Islet precursor cell (in vitro differentiated cells): ENCODE measurements around the gene WIPI1.
"Not testable (repeated sequence)": the region's sequence is repeated elsewhere in the genome, so short reads cannot be mapped to it uniquely, and the experiment has no call there.

Experiments used
- DNase-seq: peaks from one replicate; pipeline ENCODE4 v3.0.0-alpha.2; 2018

The WIPI1 gene

DNA sequence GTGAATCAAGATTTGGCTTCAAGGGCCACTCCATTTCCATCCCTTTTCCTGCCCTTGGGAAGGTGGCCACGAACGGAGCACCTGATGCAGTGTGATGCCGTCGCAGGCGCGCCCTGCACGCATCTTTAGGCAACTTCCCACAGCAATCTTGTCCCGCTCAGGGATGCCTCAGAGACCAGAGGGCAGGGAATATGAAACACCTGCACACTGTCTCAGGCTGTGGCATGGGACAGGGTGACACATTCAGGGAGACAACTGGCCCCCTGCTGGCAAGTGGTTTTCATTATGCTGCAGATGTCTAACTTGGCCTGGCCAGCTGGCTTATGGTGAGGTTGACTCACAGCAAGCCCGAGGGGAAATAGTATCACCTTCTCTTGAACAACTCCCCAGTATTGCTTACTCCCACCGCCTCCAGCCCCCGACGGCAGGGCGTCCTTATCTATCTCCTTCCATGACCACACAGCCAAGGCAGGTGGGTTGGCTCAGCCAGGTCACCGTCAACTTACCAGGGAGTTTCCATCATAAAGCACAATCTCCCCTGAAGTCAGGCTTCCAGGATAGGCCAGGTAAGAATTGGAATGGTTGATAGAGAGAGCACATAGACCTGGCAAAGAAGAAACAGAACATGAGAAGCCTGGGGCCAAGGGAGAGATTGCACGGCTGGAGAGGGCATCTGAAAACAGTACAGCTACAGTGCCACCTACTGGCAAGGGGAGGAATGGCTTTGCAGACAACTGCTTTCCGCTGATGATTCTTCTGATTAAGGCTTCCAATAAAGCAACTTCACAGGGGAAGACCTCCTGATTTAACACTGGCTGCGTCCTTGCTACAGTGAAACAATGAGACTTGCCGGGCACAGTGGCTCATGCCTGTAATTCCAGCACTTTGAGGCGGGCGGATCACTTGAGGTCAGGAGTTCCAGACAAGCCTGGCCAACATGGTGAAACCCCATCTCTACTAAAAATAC, 21.1 kb downstream of the WIPI1 start:
- peak; percentile 91 for DNase-seq

DNA sequence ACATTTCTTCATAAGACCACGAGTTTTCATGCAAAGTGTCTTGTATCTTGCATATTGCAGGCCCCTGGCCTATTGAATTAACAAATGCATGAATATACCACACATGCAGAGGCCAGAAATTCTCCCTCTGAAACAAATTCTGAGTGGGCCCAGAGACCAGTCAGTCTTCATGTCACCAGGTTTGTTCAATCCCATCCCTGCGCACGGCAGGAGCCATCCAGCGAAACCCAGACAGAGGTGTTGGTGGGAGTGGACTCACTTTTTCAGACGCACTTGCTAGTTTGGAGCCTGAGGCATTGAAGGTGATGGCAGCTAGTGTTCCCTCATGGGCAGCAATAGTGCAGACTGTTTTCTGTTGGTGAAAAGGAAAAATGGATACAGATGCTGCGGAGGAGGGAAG, 21.9 kb downstream of the WIPI1 start:
- peak; percentile 38 for DNase-seq

DNA sequence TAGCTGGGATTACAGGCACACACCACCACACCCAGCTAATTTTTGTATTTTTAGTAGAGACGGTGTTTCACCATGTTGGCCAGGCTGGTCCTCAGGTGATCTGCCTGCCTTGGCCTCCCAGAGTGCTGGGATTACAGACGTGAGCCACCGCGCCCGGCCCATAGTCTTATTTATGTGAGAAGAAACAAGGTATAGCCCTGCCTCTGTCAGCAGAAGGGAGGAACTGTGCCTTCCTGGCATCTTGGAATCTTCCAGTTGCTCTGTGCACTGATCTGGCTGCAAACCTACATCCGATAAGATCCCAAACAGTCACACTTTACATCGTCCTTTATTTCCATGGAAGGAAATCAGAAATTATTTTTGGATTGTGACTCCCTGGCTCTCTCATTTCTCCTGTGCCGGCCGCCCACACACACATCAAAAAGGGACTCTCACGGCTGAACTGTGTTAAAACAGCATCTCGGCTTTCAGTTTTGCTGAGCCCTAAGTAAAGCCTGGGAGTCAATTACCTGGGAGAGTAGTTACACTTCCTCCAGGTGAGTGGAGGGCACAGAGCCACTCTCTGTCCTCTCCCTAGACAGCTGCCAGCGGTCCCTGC, 23.3 kb downstream of the WIPI1 start:
- peak; percentile 8 for DNase-seq

DNA sequence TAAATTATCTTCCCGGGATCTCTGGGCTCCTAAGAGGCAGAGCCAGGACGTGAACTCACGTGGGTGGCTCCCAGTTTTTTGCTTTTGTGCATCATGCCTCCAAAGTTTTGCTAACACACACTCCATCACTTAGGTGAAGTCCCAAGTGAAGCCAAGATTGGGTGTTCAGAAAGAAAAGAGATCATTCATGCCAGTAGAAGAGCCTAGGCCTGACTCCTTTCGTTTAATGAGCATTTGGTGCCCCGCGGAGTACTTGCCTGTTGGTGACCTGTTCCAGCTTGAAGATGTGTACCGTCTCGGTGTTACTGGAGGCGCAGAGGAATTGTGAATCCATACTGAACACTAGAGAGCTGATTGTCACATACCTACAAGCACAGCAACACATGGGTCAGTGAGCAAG, 24.1 kb downstream of the WIPI1 start:
- peak; percentile 12 for DNase-seq

DNA sequence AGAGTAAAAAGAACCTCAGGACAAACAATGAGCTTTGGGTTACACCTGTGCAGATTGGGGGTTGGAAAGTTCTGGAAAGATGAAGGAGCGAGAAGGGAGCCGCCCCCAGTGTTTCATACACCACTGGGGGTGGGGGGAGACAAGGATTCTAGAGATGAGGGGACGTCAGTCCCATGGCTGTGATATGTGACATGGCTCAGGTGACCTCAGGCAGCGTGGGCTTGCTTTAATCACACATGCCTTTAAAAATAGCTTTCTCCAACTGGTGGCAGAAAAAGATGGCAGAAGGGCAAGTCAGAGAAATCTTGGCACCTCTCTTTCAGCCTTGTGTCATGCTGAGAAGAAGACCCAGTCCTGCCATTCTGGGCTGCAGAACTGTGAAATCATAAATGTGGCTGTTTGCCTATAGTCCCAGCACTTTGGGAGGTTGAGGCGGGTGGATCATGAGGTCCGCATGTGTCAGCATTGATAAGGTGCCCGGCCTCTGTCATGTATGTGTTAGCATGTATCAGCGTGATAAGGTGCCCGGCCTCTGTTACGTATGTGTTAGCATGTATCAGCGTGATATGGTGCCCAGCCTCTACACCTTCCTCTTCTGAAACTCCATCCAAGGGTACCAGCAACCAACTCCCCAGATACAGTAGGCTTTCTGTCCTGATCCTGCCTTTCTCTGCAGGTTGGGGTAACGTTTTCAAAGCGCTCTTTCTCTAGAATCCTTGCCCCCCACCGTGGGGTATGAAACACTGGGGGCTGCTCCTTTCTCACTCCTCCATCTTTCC, 25.0 kb downstream of the WIPI1 start:
- peak; percentile 21 for DNase-seq

DNA sequence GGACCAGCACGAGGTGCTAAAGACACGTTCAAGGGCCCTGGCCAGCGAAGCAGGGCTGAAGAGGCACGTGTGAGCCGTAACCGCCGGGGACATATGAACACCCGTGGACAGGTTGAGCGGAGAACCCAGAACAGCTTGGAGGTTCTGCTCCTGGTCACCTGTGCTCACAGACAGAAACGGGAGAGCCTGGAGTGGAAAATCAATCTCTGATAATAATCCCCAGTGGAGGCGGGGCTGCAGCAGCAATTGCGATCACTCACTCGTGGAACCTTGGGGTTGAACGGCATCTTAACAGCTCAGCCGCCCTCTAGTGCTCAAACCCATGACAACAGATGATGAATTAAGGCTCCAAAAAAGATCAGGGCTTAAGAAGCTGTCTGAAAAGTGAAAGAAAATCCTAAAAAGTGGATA, 25.6 kb downstream of the WIPI1 start:
- no peak for DNase-seq

DNA sequence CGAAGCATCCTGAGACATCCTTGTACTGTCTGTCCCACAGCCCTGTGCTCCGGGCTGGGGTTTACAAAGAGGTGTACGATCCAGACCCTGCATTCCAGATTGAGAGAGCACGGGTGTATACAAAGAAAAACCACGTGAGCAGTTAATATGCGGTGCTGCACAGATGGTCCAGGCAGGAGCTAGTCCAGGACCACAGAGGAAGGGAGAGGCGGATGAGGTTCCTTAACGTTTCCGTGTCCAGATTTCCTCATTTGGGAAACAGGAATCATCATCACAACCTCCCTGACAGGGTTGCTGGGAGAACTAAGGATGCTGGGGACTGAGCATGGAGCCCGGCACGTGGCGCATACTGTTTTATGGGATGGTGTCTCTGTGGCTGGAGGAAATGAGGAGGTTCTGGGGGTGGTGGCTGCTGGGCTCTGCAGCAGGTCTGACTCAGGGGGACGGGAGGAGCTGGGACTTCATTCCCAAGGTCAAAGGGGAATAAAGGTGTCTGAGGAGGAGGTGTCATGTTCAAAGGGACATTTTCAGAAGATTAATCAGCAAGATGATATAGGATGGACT, 26.2 kb downstream of the WIPI1 start:
- DNase-seq = no peak

DNA sequence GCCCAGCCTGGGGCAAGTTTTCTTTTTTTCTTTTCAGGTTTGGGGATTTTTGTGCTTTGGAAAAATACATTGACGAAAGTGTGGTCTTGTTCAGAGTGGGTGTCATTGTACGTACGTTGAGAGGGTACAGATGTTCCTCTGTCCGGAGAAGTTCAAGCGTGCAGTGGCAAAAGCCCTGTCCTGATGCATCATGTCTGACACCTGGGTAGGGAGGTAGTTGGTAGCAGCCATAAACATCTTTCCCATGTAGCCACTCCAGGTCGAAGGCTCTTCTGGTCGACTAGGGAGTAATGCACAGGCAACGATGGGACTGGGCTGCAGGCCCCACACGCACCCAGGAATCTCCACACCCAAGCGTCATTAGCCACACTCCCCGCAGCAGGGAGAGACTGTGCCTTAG, 27.4 kb downstream of the WIPI1 start:
- DNase-seq = no peak

DNA sequence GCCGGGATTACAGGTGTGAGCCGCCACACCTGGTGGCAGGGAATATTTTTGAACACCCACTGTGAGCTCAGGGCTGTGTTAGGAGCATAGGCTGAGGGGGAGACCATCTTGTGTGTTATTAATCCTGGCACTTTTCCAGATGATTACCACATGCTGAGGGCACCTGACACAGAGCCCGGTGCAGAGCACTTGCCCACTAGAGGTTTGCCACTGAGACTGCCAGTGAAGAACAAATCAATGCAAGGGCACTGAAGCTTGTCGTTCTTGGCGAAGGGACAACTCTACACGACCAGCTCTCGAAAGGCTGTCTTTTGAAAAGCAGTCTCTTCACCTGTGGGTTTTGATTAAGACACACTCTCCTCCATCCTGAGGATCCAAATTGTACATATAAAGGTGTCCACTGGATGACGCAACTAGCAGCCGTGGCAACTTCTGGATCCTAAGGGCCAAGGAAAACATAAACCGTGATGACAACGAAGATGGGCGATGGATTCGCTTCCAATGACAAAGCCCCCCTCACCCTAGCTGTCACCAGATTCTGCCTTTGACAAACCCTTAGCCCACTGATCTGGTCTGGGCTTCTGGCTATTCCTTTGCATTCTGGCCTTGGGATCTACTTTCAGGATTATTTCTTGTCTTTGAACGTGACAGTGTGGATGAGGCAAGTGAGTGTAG, 28.7 kb downstream of the WIPI1 start:
- no peak for DNase-seq

DNA sequence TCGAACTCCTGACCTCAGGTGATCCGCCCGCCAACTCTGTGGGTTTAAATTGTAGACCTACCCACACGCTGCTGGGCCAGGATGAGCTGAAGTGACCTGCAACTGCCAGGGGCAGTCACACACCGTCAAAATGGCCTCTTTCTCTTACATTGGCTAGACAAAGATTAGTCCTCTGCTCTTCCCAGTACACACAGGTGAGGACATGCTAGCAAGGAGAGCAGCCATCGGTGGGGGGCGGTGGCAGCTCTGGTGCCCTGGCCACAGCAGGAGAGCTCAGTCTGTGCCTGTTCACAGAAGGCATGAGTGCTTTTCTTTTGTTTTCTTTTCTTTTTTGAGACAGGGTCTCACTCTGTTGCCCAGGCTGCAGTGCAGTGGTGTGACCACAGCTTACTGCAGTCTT, 29.7 kb downstream of the WIPI1 start:
- no peak for DNase-seq

DNA sequence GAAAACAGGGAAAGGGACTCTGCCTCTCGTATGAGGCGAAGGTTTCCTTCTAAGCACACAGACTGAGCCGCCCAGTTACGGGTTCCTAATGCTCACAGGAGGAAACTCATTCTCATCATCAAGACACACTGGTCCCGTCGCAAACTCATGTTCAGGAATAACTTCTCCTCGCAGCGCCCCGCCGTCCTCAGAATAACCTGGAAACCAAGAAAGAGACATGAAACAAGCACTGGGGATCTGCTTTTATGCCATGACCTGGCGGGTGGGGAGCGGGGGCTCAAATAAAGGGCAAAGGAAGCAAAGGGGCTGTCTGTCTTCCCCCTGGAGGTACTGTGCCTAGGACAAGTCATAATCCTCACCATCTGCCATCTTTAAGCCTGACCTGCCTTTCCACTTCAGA, 31.3 kb downstream of the WIPI1 start:
- no peak for DNase-seq

DNA sequence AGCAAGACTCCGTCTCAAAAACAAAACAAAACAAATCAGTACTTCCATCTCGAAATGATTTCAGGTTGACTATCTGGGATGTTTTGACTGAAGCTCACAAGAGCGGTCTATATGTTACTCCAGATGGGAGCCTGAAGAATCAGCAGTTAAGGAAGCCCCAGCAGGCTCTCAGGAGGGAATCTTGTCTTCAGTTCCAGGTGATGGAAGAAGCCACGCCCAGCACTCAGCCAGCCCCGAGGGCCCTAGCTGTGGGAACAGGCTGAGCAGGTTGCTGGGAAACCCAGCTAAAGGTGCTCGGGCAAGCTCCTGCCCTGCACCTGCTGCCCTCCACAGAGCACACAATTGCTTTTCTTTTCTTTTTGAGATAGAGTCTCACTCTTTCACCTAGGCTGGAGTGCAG, 32.4 kb downstream of the WIPI1 start:
- peak; percentile 76 for DNase-seq

DNA sequence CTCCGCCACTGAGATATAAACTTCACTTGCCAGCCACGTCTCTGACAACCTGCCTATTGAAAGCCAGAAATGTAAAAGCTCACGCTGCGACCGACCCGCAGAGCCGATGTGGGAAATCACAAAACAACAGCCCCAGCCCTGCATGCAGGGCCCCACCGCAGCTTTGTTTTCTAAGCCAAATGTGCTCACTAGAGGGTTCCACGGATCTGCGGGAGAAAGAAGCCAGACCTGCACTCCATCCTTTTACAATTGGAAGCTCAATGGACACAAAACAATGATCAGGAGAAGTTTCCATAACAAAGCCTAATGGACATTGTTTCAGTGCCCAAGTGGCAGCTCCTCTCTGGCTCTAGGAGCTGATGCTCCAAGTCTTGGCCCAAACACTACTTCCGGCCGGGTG, 33.1 kb downstream of the WIPI1 start:
- DNase-seq = no peak

DNA sequence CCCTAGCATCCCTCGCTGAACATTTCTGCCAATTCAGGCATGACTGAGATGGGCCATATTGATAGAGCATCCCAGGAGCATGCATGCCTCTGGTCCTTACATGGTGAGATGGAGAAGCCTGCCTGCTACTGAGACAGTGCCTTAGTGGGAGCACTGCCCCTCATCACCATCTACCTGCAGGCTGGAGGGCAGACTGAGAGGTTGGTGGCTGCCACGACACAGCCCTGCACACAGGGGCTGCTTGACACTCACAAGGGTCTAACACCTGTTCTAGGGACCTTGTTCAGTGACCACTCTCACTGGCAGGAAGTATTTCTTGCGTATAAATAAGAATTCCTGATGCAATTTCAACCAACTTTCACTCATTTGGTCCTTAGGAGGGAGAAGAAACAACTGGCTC, 34.0 kb downstream of the WIPI1 start:
- no peak for DNase-seq

DNA sequence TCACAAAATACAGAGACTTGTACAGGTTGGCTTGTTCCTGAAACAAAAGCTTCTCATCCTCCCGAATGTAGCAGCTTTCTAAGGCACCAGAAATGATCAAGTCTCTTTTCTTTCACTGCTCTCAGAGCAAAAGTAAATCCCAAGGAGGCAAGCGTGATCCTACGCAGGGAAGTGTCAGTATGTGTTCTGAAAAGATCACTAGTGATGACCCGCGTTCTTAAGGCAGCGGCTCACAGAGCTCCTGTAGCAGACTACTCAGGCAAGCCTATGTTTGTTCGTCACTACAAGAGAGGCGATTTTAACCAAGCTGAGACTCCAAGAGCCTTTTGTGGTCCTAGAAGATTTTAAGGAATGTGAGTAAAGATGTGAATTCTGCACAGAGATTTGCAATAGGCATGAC, 34.5 kb downstream of the WIPI1 start:
- DNase-seq = no peak

DNA sequence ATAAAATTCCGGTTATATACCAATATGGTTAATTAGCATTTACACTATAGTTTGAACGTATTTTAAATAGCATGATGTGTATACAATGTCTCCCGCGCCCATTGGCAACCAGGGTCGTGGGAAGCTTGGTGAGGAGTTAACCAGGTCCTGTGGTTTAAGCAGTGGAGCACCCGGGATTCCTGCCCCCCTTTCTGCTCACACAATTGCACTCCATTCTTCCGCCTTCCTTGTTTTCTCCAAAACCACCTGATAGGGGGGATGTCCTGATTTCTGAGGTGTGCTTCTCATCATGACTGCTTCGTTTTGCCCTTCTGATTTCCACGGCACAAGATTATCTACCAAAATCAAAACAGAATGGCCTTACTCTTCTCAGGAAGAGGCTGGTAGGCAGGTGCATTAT, 35.8 kb downstream of the WIPI1 start:
- DNase-seq = no peak

DNA sequence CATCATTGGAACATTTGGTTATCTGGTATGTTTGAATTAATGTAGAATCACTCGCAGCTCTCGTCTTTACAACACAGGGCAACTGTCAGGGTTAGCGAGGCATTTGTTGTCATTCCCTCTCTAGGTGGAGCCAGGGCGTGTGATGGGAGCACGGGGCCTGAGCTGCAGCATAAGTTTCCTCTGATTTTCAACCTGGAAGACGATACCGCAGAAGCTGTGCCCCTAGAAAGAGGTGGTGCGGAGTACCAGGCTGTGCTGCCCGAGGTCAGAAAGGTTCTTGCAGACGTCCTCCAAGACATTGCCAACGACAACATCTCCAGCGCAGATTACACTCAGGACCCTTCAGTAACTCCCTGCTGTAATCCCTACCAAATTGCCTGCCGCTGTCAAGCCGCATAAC, 37.2 kb downstream of the WIPI1 start:
- no peak for DNase-seq

DNA sequence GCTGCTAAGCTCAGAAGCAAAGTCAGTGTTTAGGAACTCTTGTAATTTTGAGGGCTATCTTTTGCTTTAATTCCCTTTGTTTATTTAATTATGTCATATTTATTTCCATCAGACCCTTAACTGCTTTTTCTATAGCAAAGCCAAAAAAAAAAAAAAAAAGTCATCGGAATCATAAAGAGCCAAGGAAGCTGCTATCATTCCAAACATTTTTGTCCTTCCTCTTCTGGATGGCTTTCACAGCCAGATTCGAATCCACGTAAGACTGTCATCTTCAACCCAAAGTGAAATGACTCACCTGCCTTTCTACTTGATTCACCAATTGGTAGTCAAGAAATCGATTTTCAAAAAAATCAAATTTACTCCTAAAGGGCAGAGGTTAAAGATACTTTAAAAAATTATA, 38.4 kb downstream of the WIPI1 start:
- DNase-seq = no peak

DNA sequence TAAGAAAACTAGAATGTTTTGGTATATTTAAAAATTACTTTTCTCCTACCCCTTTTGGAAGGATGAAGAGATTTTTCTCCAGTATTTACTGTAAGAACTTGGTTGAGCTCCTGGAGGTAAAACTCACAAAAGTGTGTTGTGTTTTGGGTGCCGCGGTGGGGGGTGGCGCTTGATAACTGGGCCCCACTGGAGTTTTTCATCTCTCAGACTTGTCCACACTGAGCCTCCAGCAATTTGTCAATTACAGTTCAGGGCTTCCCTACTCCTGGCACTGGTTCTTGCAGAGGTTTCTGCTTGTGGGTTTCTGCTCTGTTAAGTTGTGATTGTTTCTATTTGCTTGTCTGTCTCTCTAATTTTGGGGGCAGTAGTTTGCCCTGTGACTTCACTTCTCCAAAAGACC, 40.0 kb downstream of the WIPI1 start:
- no peak for DNase-seq

DNA sequence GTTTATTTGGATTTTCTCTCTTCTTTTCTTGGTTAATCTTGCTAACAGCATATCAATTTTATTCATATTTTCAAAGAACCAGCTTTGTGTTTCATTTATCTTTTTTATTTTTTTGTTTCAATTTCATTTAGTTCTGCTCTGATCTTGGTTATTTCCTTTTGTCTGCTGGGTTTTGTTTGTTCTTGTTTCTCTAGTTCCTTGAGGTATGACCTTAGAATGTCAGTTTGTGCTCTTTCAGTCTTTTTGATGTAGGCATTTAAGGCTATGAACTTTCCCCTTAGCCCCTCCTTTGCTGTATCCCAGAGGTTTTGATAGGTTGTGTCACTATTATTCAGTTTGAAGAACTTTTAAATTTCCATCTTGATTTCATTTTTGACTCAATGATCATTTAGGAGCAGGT, 42.4 kb downstream of the WIPI1 start:
- not testable (repeated sequence) for DNase-seq

DNA sequence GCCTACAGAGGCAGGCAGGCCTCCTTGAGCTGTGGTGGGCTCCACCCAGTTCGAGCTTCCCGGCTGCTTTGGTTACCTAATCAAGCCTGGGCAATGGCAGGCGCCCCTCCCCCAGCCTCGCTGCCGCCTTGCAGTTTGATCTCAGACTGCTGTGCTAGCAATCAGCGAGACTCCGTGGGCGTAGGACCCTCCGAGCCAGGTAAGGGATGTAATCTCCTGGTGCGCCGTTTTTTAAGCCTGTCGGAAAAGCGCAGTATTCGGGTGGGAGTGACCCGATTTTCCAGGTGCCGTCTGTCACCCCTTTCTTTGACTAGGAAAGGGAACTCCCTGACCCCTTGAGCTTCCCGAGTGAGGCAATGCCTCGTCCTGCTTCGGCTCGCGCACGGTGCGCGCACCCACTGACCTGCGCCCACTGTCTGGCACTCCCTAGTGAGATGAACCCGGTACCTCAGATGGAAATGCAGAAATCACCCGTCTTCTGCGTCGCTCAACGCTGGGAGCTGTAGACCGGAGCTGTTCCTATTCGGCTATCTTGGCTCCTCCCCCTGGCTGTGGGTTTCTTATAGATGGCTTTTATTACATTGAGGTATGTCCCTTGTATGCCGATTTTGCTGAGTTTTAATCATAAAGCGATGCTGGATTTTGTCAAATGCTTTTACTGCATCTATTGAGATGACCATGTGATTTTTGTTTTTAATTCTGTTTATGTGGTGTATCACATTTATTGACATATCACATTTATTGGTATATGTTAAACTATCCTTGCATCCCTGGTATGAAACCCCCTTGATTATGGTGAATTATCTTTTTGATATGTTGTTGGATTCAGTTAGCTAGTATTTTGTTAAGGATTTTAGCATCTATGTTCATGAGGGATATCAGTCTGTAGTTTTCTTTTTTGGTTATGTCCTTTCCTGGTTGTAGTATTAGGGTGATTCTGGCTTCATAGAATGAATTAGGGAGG, 43.4 kb downstream of the WIPI1 start:
- DNase-seq = peak; percentile 58

DNA sequence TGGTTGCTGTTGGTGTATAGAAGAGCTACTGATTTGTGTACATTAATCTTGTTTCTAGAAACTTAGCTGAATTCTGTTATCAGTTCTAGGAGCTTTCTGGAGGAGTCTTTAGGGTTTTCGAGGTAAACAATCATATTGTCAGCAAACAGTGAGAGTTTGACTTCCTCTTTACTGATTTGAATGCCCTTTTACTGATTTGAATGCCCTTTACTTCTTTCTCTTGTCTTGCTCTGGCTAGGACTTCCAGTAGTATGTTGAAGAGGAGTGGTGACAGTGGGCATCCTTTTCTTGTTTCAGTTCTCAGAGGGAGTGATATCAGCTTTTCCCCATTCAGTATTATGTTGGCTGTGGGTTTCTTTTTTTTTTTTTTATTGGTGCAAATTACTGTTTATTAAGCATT, 49.6 kb downstream of the WIPI1 start:
- DNase-seq = not testable (repeated sequence)
